ENCODE results near the gene EIF3F.

DNA sequence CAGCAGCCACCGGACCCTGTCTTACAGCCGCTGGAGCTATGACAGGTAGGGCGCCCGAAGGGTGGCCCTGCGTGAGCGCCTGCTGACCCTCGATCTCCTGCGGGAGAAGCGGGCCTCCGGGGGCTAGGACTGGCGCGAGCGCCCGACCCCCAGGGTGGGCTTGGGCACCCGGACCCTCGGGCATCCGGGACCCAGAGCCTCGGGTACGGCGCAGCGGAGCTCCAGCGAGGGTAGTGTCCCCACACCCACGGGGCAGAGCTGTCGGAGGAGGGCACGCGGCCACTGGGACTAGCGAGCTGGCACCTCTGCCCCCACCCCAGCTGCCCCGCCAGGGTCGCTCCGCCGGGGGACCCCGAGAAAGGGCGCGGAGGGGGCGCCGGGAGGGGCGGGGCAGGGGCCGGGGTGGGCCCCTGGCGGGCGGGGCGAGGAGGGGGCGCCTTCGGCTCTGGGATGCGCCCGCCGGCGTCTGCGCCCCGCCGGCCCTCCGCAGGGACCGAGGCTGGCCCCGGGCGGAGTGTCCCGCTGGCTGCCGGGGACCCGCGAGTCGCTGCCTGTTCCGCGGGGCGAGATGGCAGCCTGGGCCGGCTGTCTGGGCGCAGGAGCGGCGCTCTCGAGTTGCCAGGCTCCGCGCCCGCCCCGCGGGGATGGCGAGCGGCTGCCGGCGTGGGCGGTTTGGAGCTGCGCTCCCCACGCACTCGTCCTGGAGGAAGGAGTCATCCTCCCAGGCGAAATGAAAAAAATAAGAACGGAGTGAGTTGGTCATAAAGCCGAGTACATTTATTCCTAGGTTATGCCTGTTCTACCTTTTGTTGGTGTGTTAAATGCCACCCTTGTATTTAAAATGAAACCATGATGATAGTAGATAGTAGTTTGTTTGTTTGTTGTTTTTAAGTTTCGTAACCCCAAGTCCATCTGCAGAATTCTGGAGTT, 32.4 kb downstream of the EIF3F start:
- TF ChIP-seq SREBF2 (IDR thresholded peaks at IDR 0.05) = no peak
- TF ChIP-seq POLR2A (IDR thresholded peaks at IDR 0.05; ENCODE audit: low read length) = no peak
- TF ChIP-seq, protein P1, sequence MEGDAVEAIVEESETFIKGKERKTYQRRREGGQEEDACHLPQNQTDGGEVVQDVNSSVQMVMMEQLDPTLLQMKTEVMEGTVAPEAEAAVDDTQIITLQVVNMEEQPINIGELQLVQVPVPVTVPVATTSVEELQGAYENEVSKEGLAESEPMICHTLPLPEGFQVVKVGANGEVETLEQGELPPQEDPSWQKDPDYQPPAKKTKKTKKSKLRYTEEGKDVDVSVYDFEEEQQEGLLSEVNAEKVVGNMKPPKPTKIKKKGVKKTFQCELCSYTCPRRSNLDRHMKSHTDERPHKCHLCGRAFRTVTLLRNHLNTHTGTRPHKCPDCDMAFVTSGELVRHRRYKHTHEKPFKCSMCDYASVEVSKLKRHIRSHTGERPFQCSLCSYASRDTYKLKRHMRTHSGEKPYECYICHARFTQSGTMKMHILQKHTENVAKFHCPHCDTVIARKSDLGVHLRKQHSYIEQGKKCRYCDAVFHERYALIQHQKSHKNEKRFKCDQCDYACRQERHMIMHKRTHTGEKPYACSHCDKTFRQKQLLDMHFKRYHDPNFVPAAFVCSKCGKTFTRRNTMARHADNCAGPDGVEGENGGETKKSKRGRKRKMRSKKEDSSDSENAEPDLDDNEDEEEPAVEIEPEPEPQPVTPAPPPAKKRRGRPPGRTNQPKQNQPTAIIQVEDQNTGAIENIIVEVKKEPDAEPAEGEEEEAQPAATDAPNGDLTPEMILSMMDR (IDR thresholded peaks at IDR 0.05) = no peak
- TF ChIP-seq CEBPB (IDR thresholded peaks at IDR 0.05) = no peak
- TF ChIP-seq, protein P2, sequence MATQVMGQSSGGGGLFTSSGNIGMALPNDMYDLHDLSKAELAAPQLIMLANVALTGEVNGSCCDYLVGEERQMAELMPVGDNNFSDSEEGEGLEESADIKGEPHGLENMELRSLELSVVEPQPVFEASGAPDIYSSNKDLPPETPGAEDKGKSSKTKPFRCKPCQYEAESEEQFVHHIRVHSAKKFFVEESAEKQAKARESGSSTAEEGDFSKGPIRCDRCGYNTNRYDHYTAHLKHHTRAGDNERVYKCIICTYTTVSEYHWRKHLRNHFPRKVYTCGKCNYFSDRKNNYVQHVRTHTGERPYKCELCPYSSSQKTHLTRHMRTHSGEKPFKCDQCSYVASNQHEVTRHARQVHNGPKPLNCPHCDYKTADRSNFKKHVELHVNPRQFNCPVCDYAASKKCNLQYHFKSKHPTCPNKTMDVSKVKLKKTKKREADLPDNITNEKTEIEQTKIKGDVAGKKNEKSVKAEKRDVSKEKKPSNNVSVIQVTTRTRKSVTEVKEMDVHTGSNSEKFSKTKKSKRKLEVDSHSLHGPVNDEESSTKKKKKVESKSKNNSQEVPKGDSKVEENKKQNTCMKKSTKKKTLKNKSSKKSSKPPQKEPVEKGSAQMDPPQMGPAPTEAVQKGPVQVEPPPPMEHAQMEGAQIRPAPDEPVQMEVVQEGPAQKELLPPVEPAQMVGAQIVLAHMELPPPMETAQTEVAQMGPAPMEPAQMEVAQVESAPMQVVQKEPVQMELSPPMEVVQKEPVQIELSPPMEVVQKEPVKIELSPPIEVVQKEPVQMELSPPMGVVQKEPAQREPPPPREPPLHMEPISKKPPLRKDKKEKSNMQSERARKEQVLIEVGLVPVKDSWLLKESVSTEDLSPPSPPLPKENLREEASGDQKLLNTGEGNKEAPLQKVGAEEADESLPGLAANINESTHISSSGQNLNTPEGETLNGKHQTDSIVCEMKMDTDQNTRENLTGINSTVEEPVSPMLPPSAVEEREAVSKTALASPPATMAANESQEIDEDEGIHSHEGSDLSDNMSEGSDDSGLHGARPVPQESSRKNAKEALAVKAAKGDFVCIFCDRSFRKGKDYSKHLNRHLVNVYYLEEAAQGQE (IDR thresholded peaks at IDR 0.05) = no peak
- no peak for TF ChIP-seq BHLHE40 (IDR thresholded peaks at IDR 0.05; ENCODE audit: low read depth, low read length)
- no peak for TF ChIP-seq TFCP2L1 (CRISPR knock-in tag; IDR thresholded peaks at IDR 0.05)
- TF ChIP-seq, protein P3, sequence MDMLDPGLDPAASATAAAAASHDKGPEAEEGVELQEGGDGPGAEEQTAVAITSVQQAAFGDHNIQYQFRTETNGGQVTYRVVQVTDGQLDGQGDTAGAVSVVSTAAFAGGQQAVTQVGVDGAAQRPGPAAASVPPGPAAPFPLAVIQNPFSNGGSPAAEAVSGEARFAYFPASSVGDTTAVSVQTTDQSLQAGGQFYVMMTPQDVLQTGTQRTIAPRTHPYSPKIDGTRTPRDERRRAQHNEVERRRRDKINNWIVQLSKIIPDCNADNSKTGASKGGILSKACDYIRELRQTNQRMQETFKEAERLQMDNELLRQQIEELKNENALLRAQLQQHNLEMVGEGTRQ (IDR thresholded peaks at IDR 0.05) = no peak
- TF ChIP-seq HOXB5 (CRISPR knock-in tag; IDR thresholded peaks at IDR 0.05) = no peak
- TF ChIP-seq ZFP36 (IDR thresholded peaks at IDR 0.05; ENCODE audit: borderline replicate concordance, partially characterized antibody) = no peak
- no peak for TF ChIP-seq JUN (IDR thresholded peaks at IDR 0.05)
- TF ChIP-seq RNF2 (IDR thresholded peaks at IDR 0.05; ENCODE audit: borderline replicate concordance, low read depth) = peak; percentile 98

All from A549 (cell line).